ENCODE measurements around the gene COL4A5.

DNA sequence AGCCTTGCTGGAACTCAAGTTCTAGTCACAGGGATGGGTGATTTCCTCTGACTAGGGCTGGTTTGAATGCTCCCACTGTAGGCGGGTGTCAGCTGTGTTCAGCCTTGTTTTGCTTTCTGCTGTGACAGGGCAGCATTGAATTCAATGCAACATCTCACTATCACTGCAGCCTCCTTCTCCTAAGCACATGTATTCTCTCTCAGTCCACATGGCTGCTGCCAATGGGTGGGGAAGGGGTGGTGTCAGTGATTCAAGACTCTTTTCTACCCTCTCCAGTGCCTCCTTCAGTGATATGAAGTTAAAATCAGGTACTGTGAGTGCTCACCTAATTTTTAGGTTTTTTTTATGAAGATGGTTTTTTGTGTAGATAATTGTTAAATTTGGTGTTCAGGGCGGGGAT lies 46.3 kb downstream of the COL4A5 start:
- TF ChIP-seq, protein P1, sequence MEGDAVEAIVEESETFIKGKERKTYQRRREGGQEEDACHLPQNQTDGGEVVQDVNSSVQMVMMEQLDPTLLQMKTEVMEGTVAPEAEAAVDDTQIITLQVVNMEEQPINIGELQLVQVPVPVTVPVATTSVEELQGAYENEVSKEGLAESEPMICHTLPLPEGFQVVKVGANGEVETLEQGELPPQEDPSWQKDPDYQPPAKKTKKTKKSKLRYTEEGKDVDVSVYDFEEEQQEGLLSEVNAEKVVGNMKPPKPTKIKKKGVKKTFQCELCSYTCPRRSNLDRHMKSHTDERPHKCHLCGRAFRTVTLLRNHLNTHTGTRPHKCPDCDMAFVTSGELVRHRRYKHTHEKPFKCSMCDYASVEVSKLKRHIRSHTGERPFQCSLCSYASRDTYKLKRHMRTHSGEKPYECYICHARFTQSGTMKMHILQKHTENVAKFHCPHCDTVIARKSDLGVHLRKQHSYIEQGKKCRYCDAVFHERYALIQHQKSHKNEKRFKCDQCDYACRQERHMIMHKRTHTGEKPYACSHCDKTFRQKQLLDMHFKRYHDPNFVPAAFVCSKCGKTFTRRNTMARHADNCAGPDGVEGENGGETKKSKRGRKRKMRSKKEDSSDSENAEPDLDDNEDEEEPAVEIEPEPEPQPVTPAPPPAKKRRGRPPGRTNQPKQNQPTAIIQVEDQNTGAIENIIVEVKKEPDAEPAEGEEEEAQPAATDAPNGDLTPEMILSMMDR (IDR thresholded peaks at IDR 0.05) = no peak
- no peak for TF ChIP-seq POLR2A (IDR thresholded peaks at IDR 0.05)
